CD4-positive, alpha-beta T cell (primary cell): ENCODE results near the gene RCL1. TPM values are rescaled to one million over a fixed set of nuclear protein-coding genes. Genes with fewer than 3 reads are reported as not detected.

Experiments used
- ATAC-seq: fragments of 200-7000 bp; cut with Tn5 transposase; one replicate; pipeline ENCODE4 v1.10.0; 2022; ENCODE audit warnings: mild to moderate bottlenecking; ENCODE audit not compliant: poor library complexity
- CTCF ChIA-PET: fragments of 350-600 bp; sonication (Branson Sonifier 250); formaldehyde crosslinking; loops from one replicate; lab custom pipeline; 2021; ENCODE audit warnings: antibody characterized with exemption, inconsistent platforms; lab: Charles Lee
- POLR2A ChIA-PET: fragments of 350-600 bp; sonication (Branson Sonifier 250); formaldehyde crosslinking; loops from one replicate; lab custom pipeline; 2021; ENCODE audit warnings: antibody characterized with exemption, inconsistent platforms; lab: Charles Lee
- DNase-seq, 14 experiments: peaks; one replicate each; pipeline ENCODE4 v3.0.0-alpha.2; 2013 to 2020; ENCODE audit warnings: mixed read lengths in 2 of 14
- H3K27ac ChIP-seq, 2 donors: one replicate each; pipeline versions ENCODE4 v1.5.1 to v1.7.0; 2013; ENCODE audit warnings: low read length in 2 of 2, low read depth in 1 of 2, mild to moderate bottlenecking in 1 of 2
- H3K27me3 ChIP-seq, 2 experiments: 1 replicate in 1 of 2; 2 replicates in 1 of 2; pipeline versions ENCODE4 v1.6.1 to v1.7.0; 2013; ENCODE audit warnings: low read length in 2 of 2, control low read depth in 1 of 2, mild to moderate bottlenecking in 1 of 2, moderate library complexity in 1 of 2; ENCODE audit not compliant: insufficient read depth in 2 of 2, control insufficient read depth in 1 of 2
- H3K36me3 ChIP-seq: one replicate; pipeline ENCODE4 v1.6.1; 2013; ENCODE audit warnings: low read length, control low read depth; ENCODE audit not compliant: insufficient read depth
- H3K4me1 ChIP-seq: one replicate; pipeline ENCODE4 v1.6.1; 2013; ENCODE audit warnings: low read length, control low read depth; ENCODE audit not compliant: insufficient read depth
- H3K4me3 ChIP-seq: one replicate; pipeline ENCODE4 v1.5.1; 2013; ENCODE audit warnings: mild to moderate bottlenecking, low read length, moderate library complexity
- H3K9me3 ChIP-seq, 2 experiments: 1 replicate in 1 of 2; 2 replicates in 1 of 2; pipeline versions ENCODE4 v1.6.1 to v1.7.0; 2013; ENCODE audit warnings: low read length in 2 of 2, mild to moderate bottlenecking in 2 of 2, control low read depth in 1 of 2, moderate library complexity in 1 of 2; ENCODE audit not compliant: control insufficient read depth in 1 of 2, insufficient read depth in 1 of 2
- H3K27ac Mint-ChIP-seq: one replicate; pipeline ENCODE4 v1.8.0; 2020; ENCODE audit warnings: mixed read lengths
- H3K27me3 Mint-ChIP-seq: one replicate; pipeline ENCODE4 v1.8.0; 2021; ENCODE audit warnings: mixed read lengths
- H3K36me3 Mint-ChIP-seq: one replicate; pipeline ENCODE4 v1.8.0; 2021; ENCODE audit warnings: low read depth, mixed read lengths
- H3K4me1 Mint-ChIP-seq: one replicate; pipeline ENCODE4 v1.8.0; 2021; ENCODE audit warnings: low read depth, mixed read lengths
- H3K4me3 Mint-ChIP-seq: one replicate; pipeline ENCODE4 v1.8.0; 2020; ENCODE audit warnings: mild to moderate bottlenecking, mixed read lengths
- H3K9me3 Mint-ChIP-seq: one replicate; pipeline ENCODE4 v1.8.0; 2020; ENCODE audit warnings: mixed read lengths
- CTCF ChIP-seq: fragments of 200-600 bp; IDR thresholded peaks from one replicate; pipeline ENCODE4 v1.8.0; 2022; ENCODE audit warnings: antibody characterized with exemption, mild to moderate bottlenecking
- intact Hi-C, 2 experiments: fragments of 100-400 bp; cut with DNase I in 1 of 2; cut with micrococcal nuclease in 1 of 2; formaldehyde crosslinking; loops; one replicate each; pipeline versions ENCODE4 v1.15.1 to v1.9.0; 2023 to 2025; cut with DNase I, micrococcal nuclease
- total RNA-seq, 174 experiments: library from RNA in 2 of 174; stranded (reverse) in 2 of 174; gene quantifications; one replicate each; pipeline ENCODE4 v1.2.3 and lab custom pipeline; 2021 to 2026

RCL1 gene
- total RNA-seq, 2 experiments from 2014 or later, result 33.8 to 35.5 TPM

- H3K9me3 Mint-ChIP-seq, result no peaks in the 10 kb centered on the region
- no peak overlapping the region for H3K27ac Mint-ChIP-seq
Observed at GRCh38 chr9:4840018-4840417, 47.3 kb downstream of the RCL1 start.

GRCh38 chr9:4842213-4842612 is 49.5 kb downstream of the RCL1 start:
- ATAC-seq (no peak), DNase-seq (no peak)
- H3K36me3 ChIP-seq, result peaks cover 44% of the 10 kb centered on the region
- H3K27ac ChIP-seq, result no peak overlapping the region
- intact Hi-C loops, result no loop called here
- TF ChIP-seq CTCF, result no peak
- Mint-ChIP-seq H3K9me3 (no peaks in the 10 kb centered on the region), H3K36me3 (peaks cover 67% of the 10 kb centered on the region), H3K27me3 (no peaks in the 10 kb centered on the region), H3K4me1 (peaks cover 8% of the 10 kb centered on the region), H3K4me3 (no peak overlapping the region), H3K27ac (no peak overlapping the region)
- no peaks in the 10 kb centered on the region for H3K27me3 ChIP-seq
- H3K4me1 ChIP-seq, result peaks cover 6% of the 10 kb centered on the region
- ChIA-PET CTCF (no interaction called here), POLR2A (no interaction called here)
- H3K4me3 ChIP-seq, result no peak overlapping the region
- no peaks in the 10 kb centered on the region for H3K9me3 ChIP-seq

More at GRCh38 chr9:4840018-4840417, 47.3 kb downstream of the RCL1 start:
- CTCF ChIA-PET, result no interaction called here
- Histone ChIP-seq H3K27me3 (no peaks in the 10 kb centered on the region), H3K9me3 (no peaks in the 10 kb centered on the region), H3K27ac (no peak overlapping the region), H3K4me1 (peaks cover 6% of the 10 kb centered on the region), H3K36me3 (peaks cover 31% of the 10 kb centered on the region), H3K4me3 (no peak overlapping the region)
- DNase-seq (no peak), ATAC-seq (no peak)
- POLR2A ChIA-PET, result interaction anchor here (1.2 kb wide), 1 partner anchor 48 kb away, joined by 4 read pairs; no protein-coding TSS in a partner anchor
- peaks cover 69% of the 10 kb centered on the region for H3K36me3 Mint-ChIP-seq
- no peak for TF ChIP-seq CTCF
- no peaks in the 10 kb centered on the region for H3K27me3 Mint-ChIP-seq
- H3K4me3 Mint-ChIP-seq, result no peak overlapping the region
- intact Hi-C loops, result no loop called here
- H3K4me1 Mint-ChIP-seq, result peaks cover 8% of the 10 kb centered on the region

GRCh38 chr9:4842734-4843133 is 50.0 kb downstream of the RCL1 start:
- H3K27ac ChIP-seq, result no peak overlapping the region
- intact Hi-C loops, result no loop called here
- Mint-ChIP-seq H3K4me3 (no peak overlapping the region), H3K27ac (no peak overlapping the region), H3K9me3 (no peaks in the 10 kb centered on the region), H3K27me3 (no peaks in the 10 kb centered on the region), H3K36me3 (peaks cover 62% of the 10 kb centered on the region), H3K4me1 (peaks cover 8% of the 10 kb centered on the region)
- DNase-seq, result no peak
- H3K36me3 ChIP-seq, result peaks cover 48% of the 10 kb centered on the region
- no peak overlapping the region for H3K4me3 ChIP-seq
- H3K4me1 ChIP-seq, result peaks cover 6% of the 10 kb centered on the region
- H3K9me3 ChIP-seq, result no peaks in the 10 kb centered on the region
- ATAC-seq, result no peak
- ChIA-PET POLR2A (no interaction called here), CTCF (no interaction called here)
- no peaks in the 10 kb centered on the region for H3K27me3 ChIP-seq
- TF ChIP-seq CTCF, result no peak
